GM18907 (cell line): ENCODE results near the gene SDF4.

Experiments
- ATAC-seq: cut with Tn5 transposase; IDR thresholded peaks from one replicate; pipeline ENCODE4 v1.9.1; 2021; ENCODE audit warnings: mild to moderate bottlenecking, moderate library complexity; ENCODE audit not compliant: unreplicated experiment

SDF4 gene

DNA sequence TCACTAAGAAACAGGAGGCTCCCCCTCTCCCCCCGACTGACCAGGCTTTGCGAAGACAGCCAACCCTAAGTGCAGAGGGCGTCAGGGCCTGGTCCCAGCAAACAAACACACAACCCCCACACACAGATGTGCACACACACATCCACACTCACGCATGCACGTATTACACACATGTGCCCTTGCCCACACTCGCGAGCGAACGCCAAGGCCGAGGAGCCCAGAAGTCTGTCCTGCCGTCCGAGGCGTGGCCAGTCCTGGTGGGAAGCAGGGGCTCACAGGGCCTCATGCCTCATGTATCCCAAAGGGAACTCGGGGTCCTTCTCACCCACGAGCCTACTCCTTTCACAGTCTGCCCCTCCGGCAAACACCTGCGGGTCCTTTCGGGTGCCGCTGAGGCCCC is 2.0 kb downstream of the SDF4 start:
- no peak for ATAC-seq

DNA sequence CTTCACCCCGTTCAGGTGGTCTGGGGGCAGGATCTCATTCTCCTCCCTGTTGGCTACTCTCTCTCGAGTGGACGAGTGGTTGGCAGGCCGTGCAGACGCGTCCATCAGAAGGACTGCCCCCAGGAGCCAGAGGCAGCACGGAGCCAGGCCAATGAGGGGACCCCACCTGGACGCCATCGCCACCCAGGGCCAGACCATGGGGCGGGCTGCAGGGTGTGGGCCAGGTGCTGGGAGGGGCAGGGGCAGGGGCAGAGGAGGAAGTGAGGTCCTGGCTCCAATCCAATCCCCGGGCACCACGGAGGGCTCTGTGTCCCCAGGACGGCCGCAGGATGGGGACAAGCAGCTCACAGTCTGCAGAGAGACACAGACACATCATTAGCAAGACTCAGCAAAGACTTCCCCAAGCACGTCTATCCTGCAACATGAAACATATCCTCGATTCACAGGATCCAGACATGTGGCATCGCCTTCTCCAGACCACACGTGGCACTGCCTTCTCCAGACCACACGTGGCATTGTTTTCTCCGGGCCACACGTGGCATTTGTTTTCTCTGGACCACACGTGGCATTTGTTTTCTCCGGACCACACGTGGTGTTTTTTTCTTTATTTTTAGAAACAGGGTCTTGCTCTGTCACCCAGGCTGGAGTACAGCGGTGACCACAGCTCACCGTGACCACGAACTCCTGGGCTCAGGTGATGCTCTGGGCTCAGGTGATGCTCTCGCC is 3.0 kb downstream of the SDF4 start:
- no peak for ATAC-seq

DNA sequence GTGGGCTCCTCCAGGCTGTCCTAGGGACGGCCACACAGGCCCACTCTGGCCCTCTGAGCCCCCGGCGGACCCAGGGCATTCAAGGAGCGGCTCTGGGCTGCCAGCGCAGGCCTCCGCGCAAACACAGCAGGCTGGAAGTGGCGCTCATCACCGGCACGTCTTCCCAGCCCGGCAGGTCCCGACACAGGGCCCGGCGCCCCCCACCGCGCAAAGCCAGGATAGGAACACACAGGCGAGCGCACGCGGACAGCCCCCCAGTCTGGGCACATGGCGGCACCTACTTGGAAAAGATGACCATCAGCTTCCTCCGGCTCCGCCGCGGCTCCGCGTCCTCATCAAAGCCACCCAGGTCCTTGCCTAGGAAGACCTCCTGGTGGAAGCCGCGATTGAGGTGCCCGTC is 3.6 kb downstream of the SDF4 start:
- ATAC-seq: no peak

DNA sequence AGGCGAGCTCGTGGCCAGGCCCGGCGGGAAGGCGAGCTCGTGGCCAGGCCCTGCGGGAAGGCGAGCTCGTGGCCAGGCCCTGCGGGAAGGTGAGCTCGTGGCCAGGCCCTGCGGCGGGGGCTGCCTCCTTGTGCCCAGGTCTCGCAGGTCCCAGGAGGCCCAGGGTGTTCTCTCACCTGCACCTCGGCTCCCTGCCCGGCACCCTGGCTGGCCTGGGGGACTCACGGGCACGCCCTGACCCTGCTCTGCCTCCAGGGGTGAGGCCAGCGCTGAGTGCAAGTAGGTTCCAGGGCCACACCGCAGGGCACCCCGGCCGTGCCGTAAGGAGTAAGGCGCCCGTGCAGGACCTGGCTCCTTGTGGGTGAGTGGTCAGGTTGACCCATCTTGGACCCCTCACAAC is 4.4 kb downstream of the SDF4 start:
- no peak for ATAC-seq

DNA sequence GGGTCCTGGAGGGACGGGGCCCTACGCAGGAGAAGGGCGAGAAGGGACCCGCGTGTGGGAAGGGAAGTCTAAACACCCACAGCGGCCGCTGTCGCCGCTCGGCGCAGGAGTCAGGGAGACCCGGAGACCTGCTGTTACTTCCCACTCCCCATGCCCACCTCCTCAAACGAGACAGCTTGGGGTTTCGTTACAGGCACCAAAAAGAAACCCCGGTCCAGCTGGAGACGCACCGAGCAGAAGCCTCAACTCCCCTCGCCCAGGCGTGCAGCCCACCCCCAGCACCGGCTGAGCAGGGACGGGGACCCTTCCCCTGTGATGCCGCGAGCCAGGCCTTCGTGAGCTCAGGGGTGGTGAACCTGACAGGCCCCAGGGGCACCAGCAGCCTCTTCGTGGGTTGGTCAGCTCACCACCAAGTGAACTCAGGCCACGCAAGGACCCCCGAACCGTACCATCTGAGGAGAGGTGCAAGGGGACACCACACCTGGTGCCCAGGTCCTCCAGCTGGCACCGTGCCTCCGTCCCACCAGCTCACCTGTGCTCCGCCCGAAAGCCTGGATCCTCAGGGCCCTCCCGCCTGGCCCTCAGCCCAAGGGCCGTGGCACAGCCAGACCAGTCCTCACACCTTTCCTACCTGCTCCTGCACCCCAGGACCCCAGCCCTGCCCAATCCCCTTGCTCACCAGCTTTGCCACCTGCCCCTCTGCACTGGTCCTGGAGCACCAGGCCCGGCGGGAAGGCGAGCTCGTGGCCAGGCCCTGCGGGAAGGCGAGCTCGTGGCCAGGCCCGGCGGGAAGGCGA is 5.0 kb downstream of the SDF4 start:
- ATAC-seq: no peak

DNA sequence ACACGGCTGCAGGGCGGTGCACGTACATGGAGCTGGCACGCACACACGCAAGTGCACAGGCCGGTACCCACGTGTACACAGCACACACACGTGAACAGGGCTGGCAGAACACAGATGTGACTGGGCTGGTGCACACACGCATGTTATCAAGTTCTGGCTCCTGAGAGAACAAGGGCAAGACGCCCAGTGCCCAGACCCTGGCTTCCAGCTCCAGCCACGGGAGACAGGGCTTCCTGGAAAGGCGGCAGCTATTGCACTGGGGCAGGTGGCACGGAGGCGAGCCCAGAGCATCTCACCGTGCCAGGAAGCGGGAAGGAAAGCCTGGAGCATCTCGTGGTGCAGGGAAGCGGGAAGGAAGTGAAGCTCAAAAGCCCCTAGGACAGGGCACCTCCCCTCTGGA is 5.9 kb downstream of the SDF4 start:
- ATAC-seq: no peak

DNA sequence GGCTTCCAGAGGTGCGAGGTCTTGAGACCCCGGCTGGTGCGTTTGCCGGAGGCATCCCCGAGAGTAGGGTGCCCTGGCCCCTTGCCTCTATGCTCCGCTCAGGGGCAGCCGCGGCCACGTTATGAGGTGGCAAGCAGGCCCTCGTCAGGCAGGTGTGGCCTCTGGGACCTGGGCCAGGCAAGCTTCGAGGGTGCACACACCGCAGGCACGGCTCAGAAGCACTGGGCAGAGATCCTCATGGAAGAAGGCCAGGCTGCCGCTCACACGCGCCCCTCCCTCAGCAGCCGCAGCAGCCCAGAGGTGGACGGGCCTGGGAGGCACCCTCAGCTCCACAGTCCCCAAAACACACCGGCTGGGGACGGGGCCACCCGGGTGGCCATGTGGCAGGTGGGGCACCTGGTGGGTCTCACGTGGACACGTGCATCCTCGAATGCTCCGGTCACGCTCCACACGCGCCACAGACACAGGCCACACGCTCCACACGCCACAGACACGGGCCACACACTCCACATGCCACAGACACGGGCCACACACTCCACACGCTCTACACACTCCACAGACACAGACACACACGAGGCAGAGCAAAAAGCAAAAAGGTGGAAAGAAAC is 6.5 kb downstream of the SDF4 start:
- no peak for ATAC-seq

DNA sequence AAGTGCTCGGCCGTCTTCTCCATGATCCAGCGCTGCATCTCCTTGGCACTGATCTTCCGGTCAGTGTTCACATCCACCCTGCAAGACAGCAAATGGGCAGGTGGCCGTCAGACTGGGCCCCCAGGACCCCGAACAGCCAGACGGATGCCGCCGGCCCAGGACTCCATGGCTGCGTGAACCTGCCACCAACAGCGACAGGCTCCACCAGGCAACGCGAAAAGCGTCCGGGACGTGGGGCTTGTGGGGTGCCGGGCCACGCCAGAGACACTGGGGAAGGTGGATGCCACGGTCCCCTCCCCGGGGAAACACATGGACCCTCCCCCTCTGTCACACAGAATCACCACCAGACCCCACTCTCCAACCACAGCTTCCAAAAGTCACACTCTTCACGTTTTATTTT is 7.9 kb downstream of the SDF4 start:
- ATAC-seq: no peak

DNA sequence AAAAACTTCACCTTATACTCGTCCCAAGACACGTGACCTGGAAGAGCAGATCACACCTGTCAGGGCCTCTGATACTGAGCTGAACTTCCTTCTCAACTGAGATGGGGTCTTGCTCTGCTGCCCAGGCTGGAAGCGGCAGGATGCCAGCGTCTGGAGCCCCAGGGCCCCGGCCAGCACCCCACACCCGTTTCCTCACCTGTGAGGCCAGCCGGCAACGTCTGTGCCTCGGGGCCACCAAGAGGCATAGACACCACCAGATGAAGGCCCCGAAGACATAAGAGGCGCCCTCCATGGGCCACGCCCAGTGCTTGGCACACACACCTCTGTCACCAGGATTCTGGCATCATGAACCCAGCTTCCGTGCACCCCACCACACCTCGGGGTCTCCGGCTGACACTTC is 8.5 kb downstream of the SDF4 start:
- ATAC-seq: no peak

DNA sequence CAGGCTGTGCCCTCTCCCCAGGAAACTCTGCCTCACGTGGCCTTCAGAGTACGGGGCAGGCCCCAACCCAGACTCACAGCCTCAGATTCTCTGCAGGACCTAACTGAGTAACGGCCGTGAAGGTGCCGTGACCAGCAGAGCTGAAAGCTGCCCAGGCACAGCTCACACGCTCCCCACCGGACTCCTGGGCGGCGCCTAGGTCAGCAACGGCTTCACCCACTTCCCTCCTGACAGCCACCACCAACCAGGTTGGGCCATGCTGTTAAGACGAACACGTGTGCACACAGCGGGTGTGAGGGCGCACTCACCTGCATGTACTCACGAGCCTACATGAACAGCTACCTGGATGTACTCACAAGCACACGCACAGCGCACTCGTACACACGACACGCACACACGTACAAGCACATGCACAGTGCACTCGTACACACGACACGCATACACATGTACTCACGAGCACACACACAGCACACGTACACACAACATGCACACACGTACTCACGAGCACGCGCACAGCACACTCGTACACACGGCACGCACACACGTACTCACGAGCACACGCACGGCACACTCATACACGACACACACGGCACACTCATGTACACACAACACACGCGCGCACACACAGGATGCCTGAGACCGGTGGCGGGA is 9.1 kb downstream of the SDF4 start:
- ATAC-seq: no peak

DNA sequence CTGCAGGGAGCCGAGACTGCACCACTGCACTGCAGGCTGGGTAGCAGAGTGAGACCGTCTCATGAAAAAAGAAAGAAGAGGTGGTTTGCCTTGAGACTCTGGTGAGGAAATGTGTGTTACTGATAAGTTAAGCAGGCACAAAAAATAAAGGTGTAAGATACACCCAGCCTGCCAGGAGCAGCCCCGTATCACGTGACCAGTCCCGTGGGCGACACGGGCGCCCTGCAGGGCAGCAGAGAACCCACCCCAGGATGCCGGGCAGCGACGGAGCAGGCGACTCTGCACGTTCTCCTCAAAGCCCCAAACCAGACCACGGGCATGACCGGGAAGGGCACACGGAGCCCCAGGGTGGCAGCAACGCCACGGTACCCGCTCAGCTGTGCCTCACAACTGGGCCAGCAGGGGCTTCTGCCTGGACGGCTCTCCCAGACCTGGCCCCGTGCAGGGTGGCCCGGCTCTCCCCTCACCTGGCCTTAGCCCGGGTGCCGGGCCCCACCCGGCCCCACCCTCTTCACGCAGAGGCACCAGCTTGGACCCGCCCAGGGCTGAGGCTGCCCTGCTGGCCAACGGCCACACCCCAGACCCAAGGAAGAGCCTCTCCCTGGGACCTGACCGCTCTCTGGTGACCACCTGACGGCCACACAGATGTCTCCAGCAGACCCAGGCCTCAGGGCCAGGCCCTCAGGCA is 9.8 kb downstream of the SDF4 start:
- ATAC-seq: no peak

DNA sequence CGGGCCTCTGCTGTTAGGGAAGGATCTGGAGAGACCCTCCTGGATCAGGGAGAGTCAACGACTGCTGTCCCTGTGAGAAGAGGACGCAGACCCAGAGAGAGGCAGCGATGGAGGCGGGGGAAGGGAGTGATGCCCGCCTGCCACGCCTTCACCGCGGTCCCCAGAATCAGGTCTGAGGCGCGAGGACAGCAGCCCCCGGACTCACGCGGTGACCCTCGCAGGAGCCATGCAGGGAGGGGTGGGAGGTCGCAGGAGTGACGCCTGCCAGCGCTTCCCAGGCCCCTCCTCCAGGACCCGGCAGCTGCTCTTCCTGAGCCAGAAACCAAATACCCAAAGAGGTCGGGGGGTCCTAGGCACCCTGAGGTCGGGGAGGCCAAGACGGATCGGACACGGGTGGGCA is 11.6 kb downstream of the SDF4 start:
- no peak for ATAC-seq

DNA sequence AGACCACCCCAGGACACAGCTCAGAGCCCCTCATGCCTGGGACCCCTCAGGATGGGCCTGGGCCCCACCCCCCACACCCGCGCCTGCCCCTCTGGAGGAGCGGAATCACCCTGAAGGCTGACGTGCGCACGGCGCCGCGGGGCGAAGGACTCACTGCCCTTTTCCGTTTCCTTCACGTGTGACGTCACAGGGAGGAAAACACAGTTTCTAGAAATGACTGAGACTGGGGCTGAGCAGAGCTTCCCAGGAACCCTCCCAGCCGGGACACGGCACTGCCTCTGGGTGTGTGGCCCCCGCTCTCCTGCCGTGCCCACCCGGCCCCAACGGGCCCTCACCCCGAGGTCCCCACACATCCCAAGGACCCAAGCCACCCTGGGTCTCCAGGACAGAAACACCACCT is 12.5 kb downstream of the SDF4 start:
- no peak for ATAC-seq

DNA sequence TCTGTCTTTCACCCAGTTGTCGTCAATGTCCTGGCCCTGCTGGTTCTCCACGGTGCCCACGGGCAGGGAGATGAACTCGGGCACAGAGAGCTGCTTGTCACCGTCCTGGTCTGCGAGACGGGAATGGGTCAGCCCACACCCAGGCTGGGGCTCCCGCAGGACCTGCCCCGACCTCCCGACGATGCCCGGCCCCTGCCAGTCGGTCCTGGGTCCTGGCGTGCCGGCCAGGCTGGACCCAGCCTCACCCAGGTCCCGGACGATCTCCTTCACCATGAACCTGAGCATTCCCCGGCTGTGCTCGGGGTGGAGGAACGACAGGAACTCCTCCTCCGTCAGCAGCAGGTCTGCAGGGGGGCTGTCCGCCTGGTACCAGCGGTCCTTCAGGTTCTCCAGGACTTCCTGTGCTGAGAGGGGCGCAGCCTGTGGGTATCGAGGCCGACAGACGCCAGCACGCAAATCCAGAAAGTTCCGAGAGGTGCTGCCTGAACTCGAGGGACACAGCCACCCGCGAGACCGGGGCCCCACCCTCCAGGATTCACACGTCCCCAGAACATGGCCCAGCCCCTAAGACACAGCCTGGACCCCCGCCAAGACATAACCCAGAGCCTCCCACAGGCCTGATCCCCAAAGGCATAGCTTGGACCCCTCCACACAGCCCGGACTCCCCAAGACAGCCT is 13.1 kb downstream of the SDF4 start:
- no peak for ATAC-seq

DNA sequence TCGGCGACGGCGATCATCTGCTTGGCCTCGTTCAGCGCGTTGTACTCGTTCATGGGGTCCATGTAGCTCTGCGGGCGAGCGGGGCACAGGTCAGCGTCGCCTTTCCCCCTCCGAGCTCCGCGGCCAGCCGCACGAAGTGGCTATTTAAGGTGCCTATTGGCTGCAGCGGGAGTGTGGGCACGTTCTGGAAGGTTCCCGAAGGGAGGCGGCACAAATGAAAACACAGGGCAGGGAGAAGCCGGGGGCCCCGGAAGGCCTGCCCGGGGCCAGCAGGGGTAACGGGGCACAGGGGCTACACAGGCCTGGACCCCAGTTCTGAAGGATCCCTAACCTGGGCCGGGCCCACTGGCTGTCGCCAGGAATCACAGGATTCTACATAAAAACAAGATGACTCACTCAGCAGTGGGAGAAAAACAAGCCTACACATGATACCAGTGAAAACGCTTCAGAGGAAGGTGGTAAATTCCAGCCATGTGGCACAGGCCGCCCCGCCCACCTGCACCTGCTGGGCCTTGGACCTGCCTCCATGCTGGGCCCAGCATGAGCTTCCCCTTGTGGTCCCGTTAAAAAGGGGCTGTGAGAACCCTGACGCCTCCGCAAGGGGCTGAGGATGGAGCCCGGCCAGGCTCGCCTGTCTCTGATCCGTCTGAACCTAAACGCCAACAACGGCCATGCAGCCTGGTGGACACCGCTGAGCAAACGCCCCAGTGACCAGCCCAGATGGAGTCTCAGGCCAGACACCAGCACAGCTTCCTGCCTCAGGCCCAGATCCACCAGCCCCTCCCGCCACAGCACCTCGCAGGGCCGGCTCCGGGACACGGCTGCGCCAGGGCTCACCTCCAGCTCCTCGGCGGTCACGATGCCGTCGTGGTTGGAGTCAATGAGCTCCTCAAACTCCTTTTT is 13.9 kb downstream of the SDF4 start:
- ATAC-seq: no peak

DNA sequence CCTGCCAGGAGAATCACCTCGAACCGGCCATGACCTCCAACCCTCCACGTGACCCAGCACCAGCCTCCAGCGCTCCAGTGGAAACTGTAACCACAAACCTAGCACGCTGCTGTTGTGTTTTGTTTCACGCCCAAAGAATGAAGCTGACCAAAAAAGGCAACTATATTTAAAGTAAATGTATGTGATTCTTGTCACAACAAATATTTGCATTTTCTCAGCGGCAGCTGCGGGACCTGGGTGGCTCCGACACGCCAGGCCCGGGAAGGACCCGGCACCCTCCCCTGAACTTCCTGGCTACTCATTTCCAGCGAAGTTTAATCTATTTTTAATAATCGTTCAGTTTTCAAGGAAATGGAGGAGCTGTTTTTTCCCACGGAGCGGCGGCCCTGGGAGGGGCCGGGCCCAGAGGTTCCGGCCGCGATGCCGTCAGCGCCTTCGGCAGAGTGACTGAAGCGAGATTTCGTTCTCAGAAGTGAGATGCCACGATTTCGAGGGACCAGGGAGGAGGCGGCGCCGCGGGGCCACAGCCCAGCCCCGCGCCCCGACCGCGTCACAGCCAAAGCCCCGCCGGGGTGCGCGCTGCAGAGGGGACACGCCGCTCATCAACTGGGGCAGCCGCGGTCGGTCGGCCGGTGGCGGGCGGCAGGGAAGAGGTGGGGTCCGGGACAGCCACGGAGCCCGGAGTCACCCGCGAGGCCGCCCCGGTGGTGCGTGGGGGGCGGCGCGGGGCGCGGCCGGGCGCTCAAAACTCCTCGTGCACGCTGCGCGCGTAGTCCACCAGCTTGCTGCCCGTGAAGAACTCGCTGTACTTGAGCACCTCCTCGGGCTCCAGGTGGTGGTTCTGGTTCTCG is 14.8 kb downstream of the SDF4 start:
- no peak for ATAC-seq

DNA sequence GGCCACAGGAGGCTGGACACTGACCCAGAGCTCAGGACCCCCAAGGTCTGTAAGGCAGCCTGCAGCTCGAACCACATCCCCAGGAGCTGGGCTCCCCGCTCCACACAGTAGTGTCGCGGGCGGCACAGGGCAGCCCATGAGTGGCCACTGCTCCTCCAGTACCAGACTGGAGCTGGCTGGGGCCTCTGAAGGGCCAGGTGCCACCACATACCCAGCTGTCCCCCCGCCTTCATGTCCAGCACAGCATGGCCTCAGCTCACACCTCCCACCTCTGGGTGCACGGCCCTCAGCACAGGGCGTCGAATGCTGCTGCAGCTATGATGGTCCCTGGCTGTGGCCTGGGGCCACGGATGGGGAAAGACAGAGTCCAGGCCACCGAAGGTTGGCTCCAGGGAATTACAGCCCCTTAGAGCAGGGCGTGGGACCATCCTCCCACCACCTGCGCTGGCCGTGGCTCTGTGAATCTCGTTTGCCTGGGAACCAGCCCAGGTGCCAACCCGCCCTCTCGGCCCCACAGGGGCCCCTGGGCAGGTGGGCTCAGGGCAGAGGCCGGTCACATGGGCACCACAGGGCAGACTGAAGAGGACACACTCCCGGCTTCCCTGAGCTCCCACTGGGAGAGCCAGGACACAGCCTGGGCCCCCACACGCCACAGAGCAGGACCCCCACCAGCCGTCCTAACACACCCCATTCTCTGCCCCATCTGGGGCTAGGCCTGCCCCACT is 15.8 kb downstream of the SDF4 start:
- ATAC-seq: no peak

DNA sequence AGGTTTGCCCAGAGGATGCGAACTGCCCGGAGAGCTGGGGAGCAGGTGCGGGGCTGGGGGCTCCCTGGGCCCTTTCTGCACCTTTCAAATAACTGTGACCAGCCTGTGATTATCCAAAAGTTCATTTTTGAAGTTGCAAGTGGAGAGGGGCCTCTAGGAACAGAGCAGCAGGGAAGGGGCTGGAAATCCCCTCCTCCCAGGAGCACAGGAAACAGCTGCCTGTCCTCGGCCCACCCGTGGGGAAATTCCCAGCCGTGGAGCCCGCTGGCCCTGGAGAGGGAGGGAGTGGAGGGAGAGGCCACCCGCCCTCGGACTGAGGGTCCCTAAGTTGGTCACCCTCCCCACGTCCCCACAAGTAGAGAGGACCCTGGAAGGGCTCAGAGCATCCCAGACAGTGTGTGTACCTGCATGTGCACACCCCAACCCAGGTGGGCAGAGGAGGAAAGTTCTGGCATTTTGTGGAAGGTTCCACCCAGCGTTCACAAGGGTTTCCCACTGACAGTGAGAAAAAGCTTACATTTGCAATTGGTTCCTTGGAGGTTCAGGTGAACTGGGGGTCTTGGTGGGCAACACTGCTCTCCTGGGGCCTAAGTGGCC is 16.6 kb downstream of the SDF4 start:
- no peak for ATAC-seq
